ENCODE data around the gene LCLAT1. TPM values are rescaled to one million over a fixed set of nuclear protein-coding genes. Genes with fewer than 3 reads are reported as not detected.

Gene LCLAT1
- 27.4 and 32.9 TPM in 2 replicates for total RNA-seq (2021)
- long read RNA-seq, full-length matches to known transcripts = 16 of 37 reads
- long read RNA-seq, partial matches to known transcripts = 1 of 37 reads
- long read RNA-seq, other reads (novel, unspliced or antisense) = 20 of 37 reads

DNA sequence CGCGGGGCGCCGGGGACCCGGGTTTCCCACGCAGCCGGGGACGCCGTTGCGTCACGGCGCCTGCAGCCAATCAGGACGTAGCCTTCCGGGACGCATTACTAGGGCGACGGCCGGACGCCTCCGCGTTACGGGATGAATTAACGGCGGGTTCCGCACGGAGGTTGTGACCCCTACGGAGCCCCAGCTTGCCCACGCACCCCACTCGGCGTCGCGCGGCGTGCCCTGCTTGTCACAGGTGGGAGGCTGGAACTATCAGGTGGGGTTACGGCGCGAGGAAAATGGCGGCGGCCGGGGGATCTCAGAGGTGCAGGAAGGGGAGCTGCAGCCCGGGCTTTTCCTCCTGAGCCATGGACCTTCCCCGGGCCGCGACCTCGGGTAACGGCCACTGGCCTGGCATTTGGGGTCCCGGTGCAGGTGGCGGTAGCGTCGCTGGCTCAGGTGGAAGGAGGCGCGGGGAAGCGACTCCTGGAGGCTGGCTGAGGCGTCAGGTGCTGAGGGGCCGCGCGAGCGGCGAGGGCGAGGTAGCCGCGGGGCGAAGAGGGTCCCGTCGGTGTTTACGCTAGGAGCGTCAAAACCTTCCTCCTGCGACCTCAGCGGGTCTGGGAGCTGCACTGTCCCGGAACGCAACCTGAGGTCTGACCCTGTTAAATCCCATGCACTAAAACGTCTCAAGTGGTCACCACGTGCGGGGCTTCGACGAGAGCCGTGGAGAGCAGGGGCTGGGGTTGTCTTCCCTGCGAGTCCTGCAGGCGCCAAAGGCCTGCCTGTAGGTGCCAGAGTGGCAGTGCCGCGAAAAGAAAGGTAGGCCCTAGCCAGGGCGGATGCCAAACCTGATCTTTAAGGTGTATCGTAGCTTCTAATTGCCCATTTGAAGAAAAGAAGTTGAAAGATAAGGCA is at the start of gene LCLAT1:
LCLAT1 (plus strand) TSS at position 98 of the 897 bp plus-strand sequence. CDS start 78,345 bp downstream, outside the sequence.
- H3K9me3 ChIP-seq (ENCODE audit: control insufficient read depth, low read depth, low read length) = no peaks in the 10 kb centered on the region
- WGBS (ENCODE audit: extremely low coverage, insufficient read length, low lambda C conversion rate) = no CpG with 5 or more reads among the region's 83 CpGs
- H3K4ac ChIP-seq (ENCODE audit: low read depth, low read length) = 0 out of 2 replicates have a peak within 1 kb of the TSS, but pooled peaks have one; percentile 17
- no peak within 1 kb of the TSS for H2BK15ac ChIP-seq (ENCODE audit: low read depth, low read length)
- H3K27ac ChIP-seq (ENCODE audit: insufficient read length, low read depth, low read length) = no peak within 1 kb of the TSS
- peak within 1 kb of the TSS; percentile 98 for H3K18ac ChIP-seq (ENCODE audit: insufficient read length, low read depth, low read length)
- H3K4me3 Mint-ChIP-seq = peak within 1 kb of the TSS; percentile 87 to 92
- H3K79me2 ChIP-seq (ENCODE audit: insufficient read depth, low read length) = peaks cover 9% of the 10 kb centered on the region; the same call in 1 of the 2 replicates
- H2AK5ac ChIP-seq (ENCODE audit: insufficient read length, low read length) = no peak within 1 kb of the TSS
- H2BK20ac ChIP-seq (ENCODE audit: low read depth, low read length, poor library complexity, severe bottlenecking) = no peak within 1 kb of the TSS
- H3K79me1 ChIP-seq (ENCODE audit: insufficient read depth, low read depth, low read length, poor library complexity, severe bottlenecking) = peaks cover 2% of the 10 kb centered on the region
- peaks cover 13% of the 10 kb centered on the region for H3K27me3 Mint-ChIP-seq (ENCODE audit: low read depth)
- H3K27me3 ChIP-seq (ENCODE audit: insufficient read depth, low read length) = no peaks in the 10 kb centered on the region
- peak; percentile 72 for DNase-seq
- H2AFZ ChIP-seq (ENCODE audit: low read length) = no peak within 1 kb of the TSS
- peak within 1 kb of the TSS; percentile 98 for H3K14ac ChIP-seq (ENCODE audit: insufficient read depth, low read length)
- H3T11ph ChIP-seq (ENCODE audit: low read length) = no peak within 1 kb of the TSS
- no peak within 1 kb of the TSS for H4K8ac ChIP-seq (replicated peaks; ENCODE audit: insufficient read length, low read depth, low read length)
- H3K4me1 ChIP-seq (ENCODE audit: insufficient read depth, low read length) = no peaks in the 10 kb centered on the region
- H3K23ac ChIP-seq (ENCODE audit: insufficient read length, low read depth, low read length) = no peak within 1 kb of the TSS
- H3K36me3 Mint-ChIP-seq (ENCODE audit: insufficient read depth in 1 of 3, low read depth in 3 of 3) = 0 out of 7 replicates have a peak, but pooled peaks cover 0 to 6% (median 1%) of the 10 kb centered on the region in 3 experiments
- H4K91ac ChIP-seq (ENCODE audit: insufficient read length, low read depth, low read length) = peak within 1 kb of the TSS; percentile 49
- no peaks in the 10 kb centered on the region for H3K9me3 Mint-ChIP-seq
- no peak within 1 kb of the TSS for H2BK120ac ChIP-seq (ENCODE audit: low read depth, low read length, poor library complexity, severe bottlenecking)
- peak within 1 kb of the TSS; percentile 58 for H3K4me2 ChIP-seq (ENCODE audit: insufficient read depth, insufficient read length, low read length)
- peaks cover 4% of the 10 kb centered on the region for H3K23me2 ChIP-seq (ENCODE audit: insufficient read length, low read depth, low read length, poor library complexity, severe bottlenecking)
- H3K4me1 Mint-ChIP-seq = peaks cover 20 to 25% of the 10 kb centered on the region in 2 experiments
- peak within 1 kb of the TSS; percentile 63 for H3K9ac ChIP-seq (ENCODE audit: extremely low read depth, insufficient read length, low read length)
- H2BK12ac ChIP-seq (ENCODE audit: insufficient read length, low read depth, low read length) = no peak within 1 kb of the TSS
- no peak within 1 kb of the TSS for H3K56ac ChIP-seq (ENCODE audit: insufficient read length, low read depth, low read length)
- H3K27ac Mint-ChIP-seq = peak within 1 kb of the TSS in 2 of 3 experiments; percentile 94 to 99; a peak in 4 of 7 replicates
- H4K20me1 ChIP-seq (ENCODE audit: control insufficient read depth, insufficient read depth, insufficient read length) = no peaks in the 10 kb centered on the region
- no peak for TF ChIP-seq CTCF (conservative IDR thresholded peaks at IDR 0.05)
- no peak within 1 kb of the TSS for H2BK5ac ChIP-seq (ENCODE audit: insufficient read length, low read length)
- peak within 1 kb of the TSS; percentile 19 for H4K5ac ChIP-seq (ENCODE audit: insufficient read length, low read depth, low read length)

All from H9 (cell line).